ENCODE data around the gene SIK2.

The SIK2 gene

GRCh38 chr11:111582163-111582562 is 20.1 kb upstream of the SIK2 start:
- DNase-seq (ENCODE audit: low read depth): no peak

DNA sequence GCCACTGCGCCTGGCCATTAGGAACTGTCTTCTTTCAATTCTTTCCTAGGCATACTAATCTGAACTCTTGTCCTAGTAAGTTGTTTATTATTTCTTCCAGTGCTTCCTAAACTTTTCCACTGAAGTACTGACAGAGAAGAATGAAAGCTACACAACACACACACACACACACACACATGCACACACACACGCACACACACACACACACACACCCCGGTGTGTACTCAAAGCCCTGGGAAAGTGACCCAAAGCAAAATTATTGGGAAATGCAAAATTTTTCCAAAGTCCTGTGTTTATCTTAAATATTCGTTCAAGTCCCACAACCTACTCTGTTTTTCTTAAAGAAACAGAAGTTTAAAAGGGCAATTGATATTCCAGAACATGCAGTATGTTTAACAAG is 19.4 kb upstream of the SIK2 start:
- DNase-seq (ENCODE audit: low read depth): no peak

- DNase-seq (ENCODE audit: low read depth): no peak
Measured at GRCh38 chr11:111585371-111585770, 16.9 kb upstream of the SIK2 start.

DNA sequence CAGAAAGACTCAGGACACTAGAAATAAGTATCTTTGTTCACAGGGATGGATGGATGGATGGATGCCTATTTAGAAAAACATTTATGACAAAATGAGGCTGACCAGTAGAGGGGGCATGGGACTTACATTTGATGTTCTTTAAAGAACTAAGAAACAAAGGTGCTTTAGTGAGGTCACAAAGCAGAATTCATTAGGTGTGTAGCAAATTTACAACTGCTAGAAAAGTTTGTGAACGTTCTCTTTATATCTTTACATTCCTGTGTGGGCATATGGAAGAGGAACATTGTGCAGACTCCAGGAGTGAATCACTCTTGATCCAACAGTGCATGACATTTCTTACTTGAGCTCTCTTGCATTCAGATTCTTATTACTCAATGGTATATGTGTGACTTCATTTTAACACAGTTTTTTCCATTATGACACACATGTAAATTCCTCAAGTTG is 15.8 kb upstream of the SIK2 start:
- DNase-seq (ENCODE audit: low read depth): no peak

DNA sequence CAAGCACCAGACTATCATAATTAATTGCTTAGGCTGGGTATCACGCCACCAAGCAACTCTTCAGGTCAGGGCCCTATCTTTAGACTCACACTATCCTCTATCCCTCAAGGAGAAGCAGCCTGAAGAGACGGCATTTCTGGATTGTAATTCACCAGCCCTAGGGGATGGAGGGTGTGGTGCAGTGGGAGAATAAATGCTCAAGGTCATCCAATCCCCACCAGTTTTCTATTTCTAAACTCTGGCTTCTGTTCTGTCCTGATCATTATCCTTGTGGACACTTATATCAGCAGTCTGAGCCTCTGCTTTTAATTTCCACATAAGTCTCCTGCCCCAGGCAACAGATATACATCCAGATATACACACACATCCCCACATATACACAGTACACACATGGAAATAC is 13.1 kb upstream of the SIK2 start:
- no peak for DNase-seq (ENCODE audit: low read depth)

- no peak for DNase-seq (ENCODE audit: low read depth)
Measured at GRCh38 chr11:111589886-111590499, 12.3 kb upstream of the SIK2 start.

- DNase-seq (ENCODE audit: low read depth): no peak
Measured at GRCh38 chr11:111591187-111591960, 10.9 kb upstream of the SIK2 start.

GRCh38 chr11:111592491-111592890 is 9.8 kb upstream of the SIK2 start:
- no peak for DNase-seq (ENCODE audit: low read depth)

- DNase-seq (ENCODE audit: low read depth): no peak
Measured at GRCh38 chr11:111596319-111596718, 5.9 kb upstream of the SIK2 start.

GRCh38 chr11:111598148-111598547 is 4.1 kb upstream of the SIK2 start:
- DNase-seq (ENCODE audit: low read depth): no peak

GRCh38 chr11:111598559-111598958 is 3.7 kb upstream of the SIK2 start:
- no peak for DNase-seq (ENCODE audit: low read depth)

DNA sequence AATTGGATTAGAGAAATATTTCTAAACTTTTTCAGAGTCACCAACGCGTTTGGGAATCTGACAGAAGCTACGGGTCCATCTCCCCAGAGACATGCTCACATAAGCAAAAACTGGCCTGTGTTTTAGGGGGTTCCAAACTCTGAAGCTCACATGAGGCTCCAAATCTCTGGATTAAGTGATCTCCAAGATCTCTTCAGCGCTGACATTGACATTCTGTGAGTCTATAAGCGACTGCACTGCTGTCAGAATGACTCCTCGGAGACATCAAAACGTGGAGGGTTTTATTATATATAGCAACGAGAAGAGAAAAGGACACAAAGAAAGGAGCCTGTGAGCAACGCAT is 642 bp upstream of the SIK2 start:
- DNase-seq (ENCODE audit: low read depth): no peak

DNA sequence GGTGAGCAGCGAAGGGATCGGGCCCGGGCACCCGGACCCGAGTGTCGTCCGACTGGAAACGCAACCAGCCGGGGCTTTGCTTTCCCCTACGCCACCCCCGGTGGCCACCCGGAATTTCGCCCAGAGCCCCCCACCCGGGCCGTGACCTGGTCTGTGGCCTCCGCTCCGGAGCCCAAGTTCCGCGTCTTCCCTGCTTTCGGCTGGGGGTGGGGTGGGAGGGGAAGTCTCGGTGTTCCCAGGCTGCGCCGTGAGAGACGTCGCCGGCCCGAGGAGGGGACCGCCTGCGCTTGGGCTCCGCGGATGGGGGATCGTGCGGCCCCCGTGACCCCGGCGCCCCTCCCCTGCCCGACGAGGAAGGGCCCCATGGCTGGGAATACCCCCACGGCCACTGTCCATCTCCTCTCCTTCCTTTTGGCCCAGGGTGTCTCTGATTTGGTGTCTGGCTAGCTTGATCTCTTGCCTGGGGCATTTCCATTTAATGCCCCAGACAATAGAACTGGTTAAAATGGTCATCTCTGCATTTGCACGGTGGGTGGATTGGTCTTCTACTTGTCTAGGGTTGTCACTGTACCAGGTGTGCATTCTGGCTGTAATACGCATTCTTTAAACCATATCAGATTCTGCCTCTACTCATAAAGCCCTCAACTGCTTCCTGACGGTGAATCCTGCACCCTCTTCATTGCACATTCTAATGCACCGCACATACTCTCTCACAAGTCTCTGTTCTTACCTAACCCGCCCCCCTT is 789 bp downstream of the SIK2 start:
- DNase-seq (ENCODE audit: low read depth): no peak

DNA sequence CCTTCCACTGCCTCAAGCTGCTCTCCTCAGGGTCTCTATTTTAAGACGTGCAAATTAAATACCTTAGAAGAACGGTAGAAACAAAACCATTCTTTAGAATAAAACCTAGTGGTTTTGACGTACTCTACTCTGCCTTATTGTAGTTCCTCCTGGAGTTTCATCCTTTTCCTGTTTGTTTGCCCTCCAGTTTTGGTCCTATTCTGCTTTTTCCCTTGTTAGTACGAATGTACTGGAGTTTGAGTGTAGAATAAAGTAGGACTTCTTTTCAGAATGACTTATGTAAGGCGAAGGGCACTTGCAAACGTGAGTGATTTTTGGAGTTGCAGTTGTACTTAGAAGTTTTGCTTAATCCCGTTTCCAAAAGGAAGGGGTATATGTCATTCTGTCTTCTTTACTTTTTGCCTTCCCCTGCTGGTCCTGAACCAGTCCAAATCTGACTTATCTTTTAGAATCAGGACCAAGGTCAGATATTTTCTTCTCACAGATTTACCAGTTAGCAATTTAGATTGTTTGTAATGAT is 1.4 kb downstream of the SIK2 start:
- DNase-seq (ENCODE audit: low read depth): no peak

DNA sequence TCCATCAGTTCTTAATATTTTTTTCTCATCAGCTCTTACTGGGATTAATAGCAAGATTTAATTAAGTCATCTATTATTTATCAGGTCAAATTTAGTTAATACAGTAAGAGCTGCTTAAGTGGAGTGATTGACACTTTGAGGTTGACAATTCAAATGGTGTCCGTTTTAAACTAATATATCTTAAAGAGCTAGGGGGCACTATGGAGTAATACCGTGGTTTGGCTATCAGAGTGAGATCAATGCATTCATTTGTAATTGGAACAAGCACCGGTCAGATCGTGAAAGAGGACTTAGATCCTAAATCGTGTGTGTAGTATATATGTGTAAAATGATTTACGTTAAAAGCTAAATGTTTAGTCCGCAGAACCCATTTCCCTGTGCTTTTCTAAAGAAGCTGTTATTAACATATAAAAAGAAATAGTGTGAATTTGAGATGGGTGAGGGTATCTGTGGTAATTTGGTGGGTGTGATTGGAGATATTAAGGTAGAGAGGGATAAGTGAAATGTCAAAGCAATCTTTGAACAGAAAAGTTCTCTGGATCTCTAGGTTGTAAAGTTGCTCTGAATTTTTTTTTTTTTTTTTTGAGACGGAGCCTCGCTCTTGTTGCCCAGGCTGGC is 2.3 kb downstream of the SIK2 start:
- no peak for DNase-seq (ENCODE audit: low read depth)

DNA sequence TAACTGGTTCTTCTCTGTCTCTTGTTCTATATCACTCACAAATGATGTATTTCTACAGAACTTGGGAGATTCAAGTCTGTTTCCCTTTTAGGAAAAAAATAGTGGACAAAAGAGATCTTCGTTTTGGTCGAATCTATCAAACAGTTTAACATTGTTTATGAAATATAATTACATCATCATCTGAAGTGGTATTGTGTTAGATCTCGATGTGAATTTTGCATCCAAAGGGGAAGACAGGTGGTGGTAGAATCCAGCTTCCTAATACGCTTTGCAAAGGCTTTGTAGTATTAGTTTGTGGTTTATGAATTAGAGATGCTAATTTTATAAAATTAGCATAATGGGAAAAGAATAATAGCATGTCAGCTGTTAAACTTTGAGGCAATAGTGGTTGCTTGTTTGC is 3.4 kb downstream of the SIK2 start:
- DNase-seq (ENCODE audit: low read depth): no peak

DNA sequence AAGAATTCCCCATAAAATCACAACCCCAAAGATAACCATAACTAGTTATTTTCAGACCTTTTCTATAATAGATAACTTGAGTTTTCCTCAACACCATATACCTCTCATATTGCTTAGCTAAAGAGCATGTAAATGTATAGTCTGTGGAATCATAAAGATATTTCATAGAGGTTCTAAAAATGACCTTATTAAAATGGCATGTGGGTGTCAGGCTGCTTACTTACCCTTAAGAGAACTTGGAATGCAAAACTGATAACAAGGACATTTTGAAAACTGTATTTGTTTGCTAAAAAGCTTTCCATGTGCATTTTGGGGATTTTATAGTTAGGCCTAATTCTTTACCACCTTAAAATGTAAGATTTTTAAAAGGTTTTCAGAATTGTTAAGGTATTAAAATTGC is 4.7 kb downstream of the SIK2 start:
- no peak for DNase-seq (ENCODE audit: low read depth)

DNA sequence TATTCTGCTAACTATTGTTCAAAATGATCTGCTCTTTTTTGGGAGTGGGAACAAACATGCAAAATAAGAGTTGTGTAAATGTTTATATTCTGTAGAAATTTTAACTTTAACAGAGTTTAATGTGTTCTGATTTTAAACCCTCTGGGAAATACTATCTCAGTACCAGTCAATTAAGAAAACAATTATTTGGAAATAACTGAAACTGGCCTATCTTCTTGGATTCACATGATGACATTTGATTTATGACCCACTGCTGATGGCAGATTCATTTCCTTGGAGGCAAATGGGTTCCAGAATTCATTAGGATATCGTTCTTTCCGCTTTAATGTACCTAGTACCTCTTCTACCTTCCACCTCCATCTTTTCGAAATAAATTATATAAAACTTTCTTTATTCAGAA is 5.5 kb downstream of the SIK2 start:
- no peak for DNase-seq (ENCODE audit: low read depth)

DNA sequence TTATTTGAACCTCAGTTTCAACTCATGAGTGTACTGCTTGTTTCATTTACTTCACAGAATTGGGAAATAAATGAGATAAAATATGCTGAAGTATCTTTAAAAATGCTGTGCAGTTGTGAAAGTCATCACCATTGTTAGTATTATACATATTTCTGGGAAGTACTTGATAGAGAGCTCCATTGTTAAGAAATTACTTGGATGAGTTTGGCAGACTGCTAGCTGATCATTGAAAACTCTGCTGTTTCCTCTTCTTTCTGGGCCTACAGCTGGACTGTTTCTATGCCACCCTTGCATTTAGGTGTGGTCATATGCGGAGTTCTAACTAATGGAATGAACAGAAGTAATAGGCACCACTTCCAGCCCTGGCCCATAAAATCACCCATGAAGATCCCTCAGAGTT is 10.0 kb downstream of the SIK2 start:
- no peak for DNase-seq (ENCODE audit: low read depth)

GRCh38 chr11:111617286-111617685 is 15.0 kb downstream of the SIK2 start:
- no peak for DNase-seq (ENCODE audit: low read depth)

GRCh38 chr11:111620518-111620917 is 18.3 kb downstream of the SIK2 start:
- no peak for DNase-seq (ENCODE audit: low read depth)

GRCh38 chr11:111623527-111624030 is 21.3 kb downstream of the SIK2 start:
- no peak for DNase-seq (ENCODE audit: low read depth)

Measured in HS-27A (cell line).